Measurements from ENCODE around the gene B3GNT5.

DNA sequence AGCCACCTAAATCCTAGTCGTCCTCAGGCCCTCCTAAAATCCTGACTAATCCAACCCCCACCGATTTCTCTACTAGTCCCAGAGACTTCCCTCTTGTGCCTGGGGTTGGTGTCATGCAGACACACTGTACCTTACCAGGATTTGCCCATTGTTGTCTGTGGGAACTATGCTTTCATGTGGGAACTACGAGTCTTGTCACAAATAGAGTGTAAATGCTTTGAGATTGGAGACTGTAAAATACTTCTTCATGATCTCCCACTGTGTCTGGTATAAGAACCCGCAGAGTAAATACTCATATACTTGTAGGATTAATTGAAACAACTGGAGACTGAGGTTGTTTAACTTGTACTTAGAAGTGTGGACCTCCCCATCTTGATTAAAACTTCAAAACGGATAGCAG is 11.2 kb downstream of the B3GNT5 start:
- TF ChIP-seq, protein P1, sequence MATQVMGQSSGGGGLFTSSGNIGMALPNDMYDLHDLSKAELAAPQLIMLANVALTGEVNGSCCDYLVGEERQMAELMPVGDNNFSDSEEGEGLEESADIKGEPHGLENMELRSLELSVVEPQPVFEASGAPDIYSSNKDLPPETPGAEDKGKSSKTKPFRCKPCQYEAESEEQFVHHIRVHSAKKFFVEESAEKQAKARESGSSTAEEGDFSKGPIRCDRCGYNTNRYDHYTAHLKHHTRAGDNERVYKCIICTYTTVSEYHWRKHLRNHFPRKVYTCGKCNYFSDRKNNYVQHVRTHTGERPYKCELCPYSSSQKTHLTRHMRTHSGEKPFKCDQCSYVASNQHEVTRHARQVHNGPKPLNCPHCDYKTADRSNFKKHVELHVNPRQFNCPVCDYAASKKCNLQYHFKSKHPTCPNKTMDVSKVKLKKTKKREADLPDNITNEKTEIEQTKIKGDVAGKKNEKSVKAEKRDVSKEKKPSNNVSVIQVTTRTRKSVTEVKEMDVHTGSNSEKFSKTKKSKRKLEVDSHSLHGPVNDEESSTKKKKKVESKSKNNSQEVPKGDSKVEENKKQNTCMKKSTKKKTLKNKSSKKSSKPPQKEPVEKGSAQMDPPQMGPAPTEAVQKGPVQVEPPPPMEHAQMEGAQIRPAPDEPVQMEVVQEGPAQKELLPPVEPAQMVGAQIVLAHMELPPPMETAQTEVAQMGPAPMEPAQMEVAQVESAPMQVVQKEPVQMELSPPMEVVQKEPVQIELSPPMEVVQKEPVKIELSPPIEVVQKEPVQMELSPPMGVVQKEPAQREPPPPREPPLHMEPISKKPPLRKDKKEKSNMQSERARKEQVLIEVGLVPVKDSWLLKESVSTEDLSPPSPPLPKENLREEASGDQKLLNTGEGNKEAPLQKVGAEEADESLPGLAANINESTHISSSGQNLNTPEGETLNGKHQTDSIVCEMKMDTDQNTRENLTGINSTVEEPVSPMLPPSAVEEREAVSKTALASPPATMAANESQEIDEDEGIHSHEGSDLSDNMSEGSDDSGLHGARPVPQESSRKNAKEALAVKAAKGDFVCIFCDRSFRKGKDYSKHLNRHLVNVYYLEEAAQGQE (IDR thresholded peaks at IDR 0.05; ENCODE audit: insufficient read depth in 1 of 2, low read depth in 2 of 2, low read length in 2 of 2), result no peak
- TF ChIP-seq TAF1 (IDR thresholded peaks at IDR 0.05; ENCODE audit: borderline replicate concordance, insufficient read depth, low read length), result no peak
- TF ChIP-seq POLR2AphosphoS5 (IDR thresholded peaks at IDR 0.05; ENCODE audit: low read depth, low read length), result no peak
- no peak for TF ChIP-seq SIN3A (IDR thresholded peaks at IDR 0.05; ENCODE audit: borderline replicate concordance, insufficient read depth, low read length)
